ENCODE data around the gene RPS10.
A peak's percentile ranks its signal among the peaks of the same experiment; 100 is the strongest.
"Not testable (repeated sequence)": the region's sequence is repeated elsewhere in the genome, so short reads cannot be mapped to it uniquely, and the experiment has no call there.

RPS10 gene

GRCh38 chr6:34374508-34374907 is 51.4 kb downstream of the RPS10 start:
- Histone ChIP-seq H3K27me3 (ENCODE audit: insufficient read depth, low read length) (no peaks in the 10 kb centered on the region), H3K79me1 (ENCODE audit: low read length) (no peaks in the 10 kb centered on the region), H3K23ac (ENCODE audit: low read length) (no peak overlapping the region), H4K12ac (ENCODE audit: low read depth, low read length) (no peak overlapping the region), H3K36me3 (ENCODE audit: control insufficient read depth in 1 of 2, insufficient read depth in 2 of 2, low read length in 2 of 2) (peaks cover 0 to 2% of the 10 kb centered on the region in 2 experiments), H3K4me3 (ENCODE audit: low read depth, low read length) (no peak overlapping the region), H3K4ac (ENCODE audit: low read depth, low read length) (no peak overlapping the region), H2BK12ac (ENCODE audit: low read length) (no peak overlapping the region), H3K9me3 (ENCODE audit: insufficient read depth, low read depth, low read length) (no peaks in the 10 kb centered on the region), H4K91ac (ENCODE audit: low read depth, low read length) (no peak overlapping the region), H3K18ac (ENCODE audit: low read length) (no peak overlapping the region), H3K14ac (ENCODE audit: low read length) (no peak overlapping the region), H2AFZ (ENCODE audit: insufficient read depth, low read length, poor library complexity) (no peak overlapping the region), H2AK5ac (ENCODE audit: low read length) (no peak overlapping the region), H2BK120ac (ENCODE audit: insufficient read depth, low read length, poor library complexity) (no peak overlapping the region), H3K27ac (ENCODE audit: low read depth, low read length) (no peak overlapping the region), H3K79me2 (ENCODE audit: control insufficient read depth, insufficient read depth, low read length, poor library complexity) (no peaks in the 10 kb centered on the region), H2BK5ac (ENCODE audit: low read depth, low read length, poor library complexity) (no peak overlapping the region), H3K4me2 (ENCODE audit: low read length) (no peak overlapping the region), H4K8ac (ENCODE audit: low read depth, low read length) (no peak overlapping the region), H3K4me1 (ENCODE audit: control insufficient read depth in 1 of 2, insufficient read depth in 2 of 2, low read length in 2 of 2) (no peaks in the 10 kb centered on the region), H3K9ac (ENCODE audit: low read length) (no peak overlapping the region)
- WGBS (ENCODE audit: extremely low coverage, insufficient coverage, insufficient read length), result no CpG with 5 or more reads among the region's 4 CpGs
- no peak for DNase-seq

DNA sequence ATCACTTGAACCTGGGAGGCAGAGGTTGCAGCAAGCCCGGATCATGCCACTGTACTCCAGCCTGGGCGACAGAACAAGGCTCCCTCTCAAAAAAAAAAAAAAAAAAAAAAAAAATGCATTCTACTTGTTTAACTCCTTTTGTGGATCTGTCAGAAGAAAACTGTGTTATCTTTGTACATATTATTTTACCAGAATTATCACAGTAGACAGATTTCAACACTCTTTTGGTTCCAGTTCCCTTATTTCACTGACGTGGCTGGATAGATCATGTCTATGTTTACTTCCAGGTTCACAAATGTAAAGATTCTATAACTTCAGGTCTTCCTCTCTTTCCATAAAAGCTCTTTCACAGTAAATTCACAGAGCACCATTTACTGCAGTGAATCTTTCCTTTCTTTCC is 51.8 kb downstream of the RPS10 start:
- Histone ChIP-seq H3K23ac (ENCODE audit: low read length) (no peak overlapping the region), H2BK120ac (ENCODE audit: insufficient read depth, low read length, poor library complexity) (no peak overlapping the region), H2BK12ac (ENCODE audit: low read length) (no peak overlapping the region), H3K36me3 (ENCODE audit: control insufficient read depth in 1 of 2, insufficient read depth in 2 of 2, low read length in 2 of 2) (no peaks in the 10 kb centered on the region), H3K79me2 (ENCODE audit: control insufficient read depth, insufficient read depth, low read length, poor library complexity) (no peaks in the 10 kb centered on the region), H2AK5ac (ENCODE audit: low read length) (no peak overlapping the region), H3K18ac (ENCODE audit: low read length) (no peak overlapping the region), H3K4ac (ENCODE audit: low read depth, low read length) (no peak overlapping the region), H2BK5ac (ENCODE audit: low read depth, low read length, poor library complexity) (no peak overlapping the region), H3K14ac (ENCODE audit: low read length) (no peak overlapping the region), H3K27me3 (ENCODE audit: insufficient read depth, low read length) (no peaks in the 10 kb centered on the region), H3K4me3 (ENCODE audit: low read depth, low read length) (no peak overlapping the region), H3K79me1 (ENCODE audit: low read length) (no peaks in the 10 kb centered on the region), H2AFZ (ENCODE audit: insufficient read depth, low read length, poor library complexity) (no peak overlapping the region), H3K9me3 (ENCODE audit: insufficient read depth, low read depth, low read length) (no peaks in the 10 kb centered on the region), H3K4me1 (ENCODE audit: control insufficient read depth in 1 of 2, insufficient read depth in 2 of 2, low read length in 2 of 2) (no peaks in the 10 kb centered on the region), H4K91ac (ENCODE audit: low read depth, low read length) (no peak overlapping the region), H4K8ac (ENCODE audit: low read depth, low read length) (no peak overlapping the region), H3K9ac (ENCODE audit: low read length) (no peak overlapping the region), H3K27ac (ENCODE audit: low read depth, low read length) (no peak overlapping the region), H4K12ac (ENCODE audit: low read depth, low read length) (no peak overlapping the region), H3K4me2 (ENCODE audit: low read length) (no peak overlapping the region)
- no CpG with 5 or more reads among the region's 3 CpGs for WGBS (ENCODE audit: extremely low coverage, insufficient coverage, insufficient read length)
- DNase-seq, result peak in 1 of 2 donors; percentile 14

DNA sequence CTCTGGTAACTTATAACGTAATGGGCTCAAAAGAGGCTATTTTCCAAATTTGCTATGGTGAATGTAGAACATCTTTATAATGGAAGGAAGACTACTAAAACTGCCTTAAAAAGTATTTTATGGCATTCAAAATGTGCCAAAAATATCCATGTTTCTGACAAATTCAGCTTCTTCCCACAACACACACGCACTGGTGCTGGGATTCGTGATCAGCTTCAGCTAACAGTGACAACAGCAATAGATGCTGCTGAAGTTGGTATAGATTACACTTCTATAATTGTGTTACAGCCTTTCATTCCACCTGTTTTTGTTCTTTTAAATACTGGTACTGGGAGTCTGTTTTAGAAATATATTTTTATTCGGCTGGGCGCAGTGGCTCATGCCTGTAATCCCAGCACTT is 52.4 kb downstream of the RPS10 start:
- Histone ChIP-seq H3K9me3 (ENCODE audit: insufficient read depth, low read depth, low read length) (no peaks in the 10 kb centered on the region), H2BK120ac (ENCODE audit: insufficient read depth, low read length, poor library complexity) (no peak overlapping the region), H3K36me3 (ENCODE audit: control insufficient read depth in 1 of 2, insufficient read depth in 2 of 2, low read length in 2 of 2) (no peaks in the 10 kb centered on the region)

DNA sequence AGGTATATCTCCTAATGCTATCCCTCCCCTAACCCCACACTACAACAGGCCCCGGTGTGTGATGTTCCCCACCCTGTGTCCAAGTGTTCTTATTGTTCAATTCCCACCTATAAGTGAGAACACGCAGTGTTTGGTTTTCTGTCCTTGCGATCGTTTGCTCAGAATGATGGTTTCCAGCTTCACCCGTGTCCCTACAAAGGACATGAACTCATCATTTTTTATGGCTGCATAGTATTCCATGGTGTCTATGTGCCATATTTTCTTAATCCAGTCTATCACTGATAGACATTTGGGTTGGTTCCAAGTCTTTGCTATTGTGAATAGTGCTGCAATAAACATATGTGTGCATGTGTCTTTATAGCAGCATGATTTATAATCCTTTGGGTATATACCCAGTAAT is 54.0 kb downstream of the RPS10 start:
- not testable (repeated sequence) for H3K27me3 ChIP-seq (ENCODE audit: insufficient read depth, low read length); H2BK120ac ChIP-seq (ENCODE audit: insufficient read depth, low read length, poor library complexity); H3K4me3 ChIP-seq (ENCODE audit: low read depth, low read length); H3K4me1 ChIP-seq (ENCODE audit: control insufficient read depth in 1 of 2, insufficient read depth in 2 of 2, low read length in 2 of 2); H2BK12ac ChIP-seq (ENCODE audit: low read length); H3K36me3 ChIP-seq (ENCODE audit: control insufficient read depth in 1 of 2, insufficient read depth in 2 of 2, low read length in 2 of 2); H3K14ac ChIP-seq (ENCODE audit: low read length); H3K23ac ChIP-seq (ENCODE audit: low read length); H3K4me2 ChIP-seq (ENCODE audit: low read length); DNase-seq; H4K91ac ChIP-seq (ENCODE audit: low read depth, low read length); H4K8ac ChIP-seq (ENCODE audit: low read depth, low read length); H3K18ac ChIP-seq (ENCODE audit: low read length); H3K79me2 ChIP-seq (ENCODE audit: control insufficient read depth, insufficient read depth, low read length, poor library complexity); H3K9ac ChIP-seq (ENCODE audit: low read length); H4K12ac ChIP-seq (ENCODE audit: low read depth, low read length); H2AFZ ChIP-seq (ENCODE audit: insufficient read depth, low read length, poor library complexity); H2AK5ac ChIP-seq (ENCODE audit: low read length); H3K9me3 ChIP-seq (ENCODE audit: insufficient read depth, low read depth, low read length); H3K79me1 ChIP-seq (ENCODE audit: low read length); H3K4ac ChIP-seq (ENCODE audit: low read depth, low read length); H2BK5ac ChIP-seq (ENCODE audit: low read depth, low read length, poor library complexity); H3K27ac ChIP-seq (ENCODE audit: low read depth, low read length)
- no CpG with 5 or more reads among the region's 5 CpGs for WGBS (ENCODE audit: extremely low coverage, insufficient coverage, insufficient read length)

More for the DNA sequence above, 52.4 kb downstream of the RPS10 start:
- no peak overlapping the region for H3K18ac ChIP-seq (ENCODE audit: low read length)
- H3K4ac ChIP-seq (ENCODE audit: low read depth, low read length), result no peak overlapping the region
- no peak overlapping the region for H2AK5ac ChIP-seq (ENCODE audit: low read length)
- no peaks in the 10 kb centered on the region for H3K79me1 ChIP-seq (ENCODE audit: low read length)
- WGBS (ENCODE audit: extremely low coverage, insufficient coverage, insufficient read length), result no CpG with 5 or more reads among the region's 5 CpGs
- no peak overlapping the region for H3K4me2 ChIP-seq (ENCODE audit: low read length)
- no peaks in the 10 kb centered on the region for H3K4me1 ChIP-seq (ENCODE audit: control insufficient read depth in 1 of 2, insufficient read depth in 2 of 2, low read length in 2 of 2)
- no peak overlapping the region for H4K91ac ChIP-seq (ENCODE audit: low read depth, low read length)
- no peak overlapping the region for H2BK5ac ChIP-seq (ENCODE audit: low read depth, low read length, poor library complexity)
- no peak overlapping the region for H4K8ac ChIP-seq (ENCODE audit: low read depth, low read length)
- H2BK12ac ChIP-seq (ENCODE audit: low read length), result no peak overlapping the region
- no peak overlapping the region for H3K9ac ChIP-seq (ENCODE audit: low read length)
- H3K79me2 ChIP-seq (ENCODE audit: control insufficient read depth, insufficient read depth, low read length, poor library complexity), result no peaks in the 10 kb centered on the region
- H3K27ac ChIP-seq (ENCODE audit: low read depth, low read length), result no peak overlapping the region
- H3K4me3 ChIP-seq (ENCODE audit: low read depth, low read length), result no peak overlapping the region
- H2AFZ ChIP-seq (ENCODE audit: insufficient read depth, low read length, poor library complexity), result no peak overlapping the region
- H3K27me3 ChIP-seq (ENCODE audit: insufficient read depth, low read length), result no peaks in the 10 kb centered on the region
- H3K14ac ChIP-seq (ENCODE audit: low read length), result no peak overlapping the region
- no peak for DNase-seq
- no peak overlapping the region for H4K12ac ChIP-seq (ENCODE audit: low read depth, low read length)
- no peak overlapping the region for H3K23ac ChIP-seq (ENCODE audit: low read length)

All from trophoblast cell (in vitro differentiated cells and primary cell).